Activated naive CD4-positive, alpha-beta T cell (primary cell): ENCODE data around the gene MYOCOS.
"Not testable (repeated sequence)": the region's sequence is repeated elsewhere in the genome, so short reads cannot be mapped to it uniquely, and the experiment has no call there.

Experiments
- DNase-seq, 4 experiments: peaks; one replicate each; lab custom pipeline; 2025; lab: John Stamatoyannopoulos, UW

The MYOCOS gene

GRCh38 chr1:171625225-171625624 is 3.2 kb downstream of the MYOCOS start:
- DNase-seq, result no peak

DNA sequence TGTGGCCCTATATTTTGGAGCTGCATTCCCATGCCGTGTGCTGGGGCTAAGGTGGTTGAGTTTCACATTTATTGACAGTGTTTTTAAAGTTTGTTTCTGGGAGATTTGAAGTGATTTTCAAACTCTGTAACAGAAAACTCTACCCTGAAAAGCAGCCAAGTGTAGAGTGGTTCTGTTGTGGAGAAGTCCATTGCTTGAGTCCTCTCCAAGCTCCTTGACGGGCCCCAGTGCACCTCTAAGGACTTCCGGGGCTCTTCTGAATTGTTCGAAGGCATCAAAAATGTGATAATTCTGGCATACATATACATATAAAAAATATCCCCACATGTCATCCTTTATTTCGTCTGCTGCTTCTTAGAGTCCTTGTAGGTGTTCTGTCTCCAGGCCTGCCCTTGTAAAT is 5.0 kb downstream of the MYOCOS start:
- no peak for DNase-seq

- DNase-seq, result no peak
Measured at GRCh38 chr1:171628225-171628624, 6.2 kb downstream of the MYOCOS start.

GRCh38 chr1:171635661-171636060 is 13.6 kb downstream of the MYOCOS start:
- DNase-seq, result no peak

DNA sequence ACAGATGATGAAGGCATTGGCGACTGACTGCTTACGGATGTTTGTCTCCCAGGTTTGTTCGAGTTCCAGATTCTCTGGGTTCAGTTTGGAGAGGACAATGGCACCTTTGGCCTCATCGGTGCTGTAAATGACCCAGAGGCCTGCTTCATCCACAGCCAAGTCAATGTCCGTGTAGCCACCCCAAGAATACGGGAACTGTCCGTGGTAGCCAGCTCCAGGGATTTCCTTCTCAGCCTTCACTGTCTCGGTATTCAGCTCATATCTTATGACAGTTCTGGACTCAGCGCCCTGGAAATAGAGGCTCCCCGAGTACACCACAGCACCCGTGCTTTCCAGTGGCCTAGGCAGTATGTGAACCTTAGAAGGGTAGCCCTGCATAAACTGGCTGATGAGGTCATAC is 14.1 kb downstream of the MYOCOS start:
- DNase-seq, result no peak

- DNase-seq, result no peak
Measured at GRCh38 chr1:171637928-171638576, 16.0 kb downstream of the MYOCOS start.

GRCh38 chr1:171640225-171640624 is 18.2 kb downstream of the MYOCOS start:
- DNase-seq, result no peak

DNA sequence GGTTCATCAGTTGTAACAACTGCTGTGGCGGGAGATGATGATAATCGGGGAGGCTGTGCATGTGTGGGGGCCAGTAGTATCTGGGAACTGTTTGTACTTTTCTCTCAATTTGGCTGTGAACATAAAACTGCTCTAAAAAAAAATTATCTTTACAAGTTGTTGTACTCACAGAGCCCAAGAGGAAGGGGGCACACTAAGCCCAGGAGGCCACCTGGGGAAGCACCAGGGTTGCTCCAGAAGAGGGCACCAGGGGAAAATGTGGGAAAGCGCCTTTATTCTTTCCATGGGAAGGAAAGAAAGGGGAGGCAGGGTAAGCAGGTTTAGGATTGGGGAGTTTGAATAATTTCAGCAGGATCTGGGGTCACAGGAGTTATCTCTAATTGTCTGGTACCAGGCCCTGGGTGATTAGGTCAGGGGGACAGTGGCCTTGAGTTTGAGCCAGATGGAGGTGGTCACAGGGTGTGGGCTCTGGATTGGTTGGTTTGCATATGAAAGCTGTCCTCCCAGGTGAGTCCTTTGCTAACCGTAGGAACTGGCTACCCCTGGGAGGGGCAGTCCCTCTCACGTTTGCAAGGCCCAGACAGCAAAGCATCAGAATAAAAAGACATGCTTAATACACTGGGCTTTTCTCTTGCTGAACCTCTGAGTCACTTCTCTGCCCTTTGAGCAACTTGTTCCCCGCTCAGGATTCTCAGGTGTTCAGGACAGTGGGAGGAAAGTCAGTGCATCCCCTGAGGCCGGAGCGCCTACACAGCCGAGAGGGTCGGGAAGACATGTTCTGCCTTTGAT is 19.2 kb downstream of the MYOCOS start:
- no peak for DNase-seq

DNA sequence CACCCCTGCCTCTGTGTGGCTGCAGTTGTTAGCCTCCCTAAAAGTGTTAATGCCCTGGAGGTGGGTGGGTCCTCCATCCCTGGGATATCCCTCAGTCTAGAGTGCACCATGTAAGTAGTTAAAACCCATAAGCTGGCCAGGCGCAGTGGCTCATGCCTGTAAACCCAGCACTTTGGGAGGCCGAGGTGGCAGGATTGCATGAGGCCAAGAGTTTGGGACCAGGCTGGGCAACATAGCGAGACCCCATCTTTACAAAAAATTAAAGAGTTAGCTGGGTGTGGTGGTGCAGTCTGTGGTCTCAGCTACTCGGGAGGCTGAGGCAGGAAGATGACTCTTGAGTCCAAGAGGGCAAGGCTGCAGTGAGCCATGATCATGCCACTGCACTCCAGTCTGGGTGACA is 20.2 kb downstream of the MYOCOS start:
- no peak for DNase-seq

DNA sequence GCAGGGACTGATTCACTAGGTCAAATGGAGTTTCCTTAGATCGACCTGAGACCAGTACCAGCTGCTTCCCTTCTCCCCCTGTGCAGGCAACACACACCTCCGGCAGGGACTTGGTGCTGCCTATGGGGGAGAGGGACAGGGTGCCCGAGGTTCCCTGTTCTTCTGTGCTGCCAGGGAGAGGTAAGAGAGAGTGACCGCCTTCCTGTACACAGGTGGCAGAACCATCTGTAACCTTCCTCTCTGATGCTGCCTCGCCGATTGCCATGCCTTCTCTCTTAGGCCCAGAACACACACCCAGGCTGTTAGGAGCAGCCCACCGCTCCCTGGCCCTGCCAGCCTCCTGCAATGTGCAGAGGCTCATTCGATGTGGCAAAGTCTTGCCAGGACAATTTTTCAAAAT is 21.1 kb downstream of the MYOCOS start:
- no peak for DNase-seq

DNA sequence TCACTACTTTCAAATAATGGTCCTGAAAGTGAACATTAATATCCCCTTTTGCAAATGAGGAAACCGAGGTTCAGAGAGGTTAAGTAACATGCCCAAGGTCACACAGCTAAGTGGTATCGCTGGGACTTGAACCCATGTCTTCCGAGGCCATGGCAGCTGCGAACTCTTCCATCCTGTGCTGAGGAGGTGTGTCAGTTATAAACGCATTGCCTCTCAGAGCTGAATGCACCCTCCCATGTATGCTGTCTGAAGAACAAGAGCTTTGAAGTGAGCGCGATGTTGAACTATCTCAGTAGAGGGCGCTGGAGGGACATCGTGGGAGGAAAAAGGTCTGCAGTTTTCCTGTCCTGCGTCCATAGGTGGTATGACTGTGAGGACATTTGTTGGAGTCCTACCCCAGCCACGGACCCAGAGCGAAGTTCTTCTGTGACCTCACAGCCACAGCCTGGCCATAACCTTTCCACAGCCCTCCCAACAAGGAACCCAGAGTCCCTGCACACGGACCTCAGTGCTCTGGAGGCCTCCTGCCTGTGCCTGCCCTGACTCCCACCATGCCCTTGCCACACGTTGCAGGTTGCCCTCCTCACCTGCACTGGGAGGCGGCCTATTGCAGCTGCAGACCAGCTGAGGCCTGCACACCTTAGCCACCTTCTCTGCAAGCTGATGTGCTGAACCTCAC is 22.9 kb downstream of the MYOCOS start:
- peak in 3 of 4 experiments; percentile 8 to 45 (median 24) for DNase-seq

DNA sequence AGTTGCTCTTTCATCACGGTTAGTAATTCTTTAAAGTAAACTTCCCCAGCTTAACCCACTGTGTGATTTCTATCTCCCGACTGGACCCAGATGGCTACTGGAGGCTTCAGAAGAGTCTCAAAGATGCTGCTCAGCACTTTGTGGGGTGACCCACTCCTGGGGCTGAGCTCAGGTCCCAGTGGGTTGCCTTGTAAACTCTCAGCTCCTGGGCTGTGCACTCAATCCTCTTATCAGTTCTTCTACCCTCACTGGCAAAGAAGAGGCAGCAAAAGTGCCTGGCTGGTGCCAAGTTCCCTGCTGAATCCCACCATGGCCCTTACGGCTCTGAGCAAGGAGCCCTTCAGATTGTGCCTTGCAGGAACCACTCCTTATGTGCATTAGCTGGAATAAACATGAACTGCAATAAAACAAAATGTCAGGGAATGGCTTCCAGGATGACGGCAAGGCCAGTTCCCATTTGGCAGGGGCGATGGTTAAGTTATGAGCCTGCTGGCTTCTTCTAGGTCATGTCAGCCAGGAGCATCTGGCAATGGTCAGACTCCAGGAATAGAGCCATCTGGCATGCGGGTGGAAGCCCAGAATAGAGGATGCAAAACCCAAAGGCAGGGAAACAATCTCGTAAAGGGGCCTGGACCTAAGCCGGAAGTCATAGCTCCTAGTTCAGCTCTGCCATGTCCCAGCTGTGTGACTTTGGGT is 23.7 kb downstream of the MYOCOS start:
- no peak for DNase-seq

DNA sequence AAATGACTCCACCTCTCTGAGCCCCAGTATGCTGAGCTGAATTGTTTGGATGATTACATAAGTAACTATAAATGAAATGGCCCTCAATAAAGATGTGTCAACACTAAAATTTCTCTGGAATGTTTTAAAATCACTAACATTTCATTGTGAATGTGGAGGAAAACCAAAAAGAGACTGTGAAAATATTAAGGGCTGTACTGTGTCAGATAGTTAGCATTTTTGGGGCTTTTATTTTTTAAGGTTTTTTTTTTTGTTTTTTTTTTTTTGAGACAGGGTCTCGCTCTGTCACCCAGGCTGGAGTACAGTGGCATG is 24.2 kb downstream of the MYOCOS start:
- no peak for DNase-seq

DNA sequence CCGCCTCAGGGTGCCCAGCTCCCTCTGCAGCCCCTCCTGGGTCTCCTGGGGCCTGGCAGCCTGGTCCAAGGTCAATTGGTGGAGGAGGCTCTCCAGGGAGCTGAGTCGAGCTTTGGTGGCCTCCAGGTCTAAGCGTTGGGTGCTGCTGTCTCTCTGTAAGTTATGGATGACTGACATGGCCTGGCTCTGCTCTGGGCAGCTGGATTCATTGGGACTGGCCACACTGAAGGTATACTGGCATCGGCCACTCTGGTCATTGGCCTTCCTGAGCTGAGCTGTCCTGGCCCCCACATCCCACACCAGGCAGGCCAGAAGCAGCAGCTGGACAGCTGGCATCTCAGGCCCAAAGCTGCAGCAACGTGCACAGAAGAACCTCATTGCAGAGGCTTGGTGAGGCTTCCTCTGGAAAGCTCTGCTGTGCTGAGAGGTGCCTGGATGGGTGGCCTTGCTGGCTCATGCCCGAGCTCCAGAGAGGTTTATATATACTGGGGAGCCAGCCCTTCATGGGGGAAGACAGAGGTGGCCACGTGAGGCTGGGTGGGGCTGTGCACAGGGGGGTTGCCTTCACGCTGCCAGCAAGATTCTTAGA is 30.3 kb downstream of the MYOCOS start, which contains the start of gene MYOC:
Gene MYOC, minus strand, starts transcription at position 455 of the 589 bp plus-strand sequence. Its CDS starts 77 bp downstream, at position 378.
- DNase-seq, result no peak

DNA sequence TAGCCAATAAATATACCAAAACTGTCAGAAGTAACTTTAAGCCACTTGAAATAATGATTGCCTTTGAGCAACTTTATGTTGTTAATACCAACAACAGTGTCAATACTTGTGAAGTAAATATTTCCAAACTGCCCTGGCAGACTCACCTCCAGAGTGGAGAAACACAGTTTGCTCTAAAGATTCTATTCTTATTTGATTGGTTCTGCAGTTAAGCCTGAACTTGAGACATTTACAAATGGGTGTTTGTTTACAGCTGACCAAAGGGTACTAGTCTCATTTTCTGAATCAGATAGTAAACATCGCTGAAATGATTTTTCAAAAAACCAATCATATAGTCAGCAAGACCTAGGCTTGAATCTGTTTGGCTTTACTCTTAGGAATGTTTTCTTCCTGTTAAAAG is 31.8 kb downstream of the MYOCOS start:
- DNase-seq, result no peak

- no peak for DNase-seq
Measured at GRCh38 chr1:171654201-171654941, 32.3 kb downstream of the MYOCOS start.

DNA sequence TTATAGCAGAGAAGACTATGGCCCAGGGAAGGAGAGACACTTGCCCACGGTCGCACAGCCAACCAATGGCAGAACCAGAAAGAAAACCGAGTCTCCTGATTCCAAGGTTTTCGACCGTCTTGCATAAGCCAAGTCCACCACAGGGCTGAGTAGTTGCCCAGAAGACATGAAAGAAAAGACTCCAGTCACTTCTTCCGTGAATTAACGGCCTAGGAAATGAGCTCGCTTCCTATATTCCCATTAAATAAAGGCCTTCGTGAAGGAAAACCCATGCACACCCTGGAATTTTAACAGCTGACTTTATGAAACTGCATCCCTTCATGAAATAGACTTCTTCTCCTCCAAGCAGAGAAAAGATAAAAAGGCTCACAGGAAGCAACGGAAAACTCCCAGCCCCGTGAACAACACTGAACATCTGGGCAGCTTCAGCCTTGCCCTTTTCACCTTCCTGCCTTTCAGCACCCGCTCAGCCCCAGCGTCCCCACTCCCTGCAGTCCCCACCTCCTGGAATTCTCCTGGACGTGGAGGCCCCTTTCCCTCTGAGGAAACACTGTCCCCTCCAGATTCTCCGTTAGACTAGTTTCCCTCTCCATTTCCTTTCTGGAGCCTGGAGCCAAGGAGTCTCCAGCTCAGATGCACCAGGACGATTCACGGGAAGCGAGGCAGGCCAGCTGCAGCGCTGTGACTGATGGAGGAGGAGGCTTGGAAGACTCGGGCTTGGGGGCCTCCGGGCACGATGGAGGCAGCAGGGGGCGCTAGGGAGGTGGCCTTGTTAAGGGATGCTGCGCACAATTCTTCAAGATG is 33.1 kb downstream of the MYOCOS start:
- DNase-seq, result peak; percentile 34 to 55 (median 46)

- DNase-seq, result no peak
Measured at GRCh38 chr1:171655746-171656116, 33.7 kb downstream of the MYOCOS start.

DNA sequence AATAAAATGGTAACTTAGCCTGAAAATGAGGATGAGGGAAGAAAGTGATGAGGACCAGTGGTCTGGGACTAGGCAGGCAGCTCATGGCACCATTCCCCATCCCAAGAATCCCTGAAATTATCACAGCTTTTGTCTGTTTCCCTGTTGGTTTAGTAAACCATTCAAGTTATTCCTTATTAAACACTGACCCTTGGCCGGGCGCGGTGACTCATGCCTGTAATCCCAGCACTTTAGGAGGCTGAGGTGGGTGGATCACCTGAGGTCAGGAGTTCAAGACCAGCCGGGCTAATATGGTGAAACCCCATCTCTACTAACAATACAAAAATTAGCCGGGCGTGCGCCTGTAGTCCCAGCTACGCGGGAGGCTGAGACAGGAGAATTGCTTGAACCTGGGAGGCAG is 34.2 kb downstream of the MYOCOS start:
- not testable (repeated sequence) for DNase-seq

DNA sequence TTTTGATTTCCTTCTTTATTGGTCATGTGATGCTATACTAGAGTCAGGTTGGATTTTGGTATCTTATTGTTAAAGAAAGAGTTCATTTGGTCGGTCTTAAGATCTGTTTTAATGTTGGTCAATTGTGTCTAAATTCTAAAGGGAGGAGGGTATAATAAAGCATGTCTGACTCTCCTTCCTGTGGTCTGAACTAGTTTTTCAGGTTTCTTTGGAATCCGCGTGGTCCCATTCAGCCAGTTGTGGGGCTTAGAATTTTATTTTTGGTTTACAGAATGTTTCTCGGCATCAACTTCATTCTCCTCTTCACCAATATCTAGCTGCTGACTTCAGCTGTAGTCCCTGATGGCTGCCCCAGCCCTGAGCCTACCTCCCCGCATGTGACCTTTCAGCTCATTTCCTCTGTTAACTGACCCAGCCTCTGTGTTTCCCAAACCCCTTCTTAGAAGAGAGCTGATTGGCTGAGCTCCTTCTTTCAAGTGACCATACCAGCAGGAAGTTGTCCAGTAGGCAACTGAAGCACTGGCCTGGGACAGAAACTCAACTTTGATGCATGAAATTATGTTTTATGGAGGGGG is 39.1 kb downstream of the MYOCOS start:
- no peak for DNase-seq
